HK-2 (cell line): ENCODE measurements around the gene OSBPL3.
A peak's percentile ranks its signal among the peaks of the same experiment; 100 is the strongest.

Source experiments
- DNase-seq: peaks from one replicate; pipeline ENCODE4 v3.0.0-alpha.2; 2018; ENCODE audit not compliant: unreplicated experiment

OSBPL3 gene

DNA sequence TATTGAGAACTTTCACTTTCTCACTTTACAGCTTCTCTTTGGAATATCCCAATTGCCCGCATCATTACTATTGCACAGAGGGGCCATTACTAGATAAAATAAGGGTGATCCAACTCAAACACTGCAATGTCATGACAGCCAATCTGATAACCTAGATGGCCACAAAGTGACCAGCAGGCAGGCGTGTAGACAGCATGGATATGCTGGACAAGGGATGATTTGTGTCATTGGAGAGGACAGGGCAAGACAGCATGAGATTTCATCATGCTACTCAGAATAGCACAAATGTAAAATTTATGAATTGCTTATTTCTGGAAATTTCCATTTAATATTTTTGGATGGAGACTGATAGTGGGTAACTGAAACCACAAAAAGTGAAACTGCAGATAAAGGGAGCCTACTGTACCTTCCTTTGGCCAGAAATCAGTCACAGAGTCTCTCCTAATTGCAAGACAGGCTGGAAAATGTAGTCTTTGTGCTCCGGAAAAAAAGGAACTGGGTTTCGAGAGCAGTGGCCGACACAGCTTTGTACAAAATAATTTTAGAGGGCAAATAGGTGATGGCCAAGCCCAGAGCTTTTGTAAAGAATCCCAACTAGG lies 216.6 kb downstream of the OSBPL3 start:
- no peak for DNase-seq

DNA sequence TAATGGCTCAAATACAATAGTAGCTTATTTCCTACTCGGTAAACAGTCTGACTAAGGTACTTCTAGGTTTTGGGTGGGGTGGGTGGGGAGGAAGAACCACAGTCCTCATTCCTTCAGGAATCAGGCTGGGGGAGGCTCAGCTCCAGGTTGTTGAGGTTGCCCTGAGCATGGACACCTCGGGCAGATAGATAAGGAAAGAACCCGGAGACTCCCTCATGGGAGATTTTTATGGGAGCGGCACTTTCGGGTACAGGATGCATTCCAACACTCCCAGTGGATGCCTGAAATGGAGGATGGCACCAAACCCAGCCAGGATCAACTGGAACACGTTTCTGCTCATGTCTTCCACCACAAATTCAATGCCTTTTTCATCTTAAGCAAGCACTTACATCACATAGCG lies 217.2 kb downstream of the OSBPL3 start:
- no peak for DNase-seq

DNA sequence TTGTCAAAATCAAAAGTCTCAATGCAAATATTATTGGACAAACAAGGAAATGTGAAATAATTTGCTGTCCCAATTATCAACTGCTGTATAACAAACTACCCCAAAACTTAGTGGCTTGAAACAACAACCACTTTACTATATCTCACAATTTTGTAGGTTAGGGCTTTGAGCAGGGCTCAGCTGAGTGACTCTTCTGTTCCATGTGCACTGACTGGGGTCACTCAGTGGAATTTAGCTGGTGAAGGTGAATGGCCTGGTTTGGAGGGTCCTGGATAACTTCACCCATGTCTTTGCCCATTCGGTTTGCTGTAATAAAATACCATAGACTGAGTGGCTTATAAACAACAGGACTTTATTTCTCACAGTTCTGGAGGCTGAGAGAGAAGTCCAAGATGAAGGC lies 219.0 kb downstream of the OSBPL3 start:
- no peak for DNase-seq

DNA sequence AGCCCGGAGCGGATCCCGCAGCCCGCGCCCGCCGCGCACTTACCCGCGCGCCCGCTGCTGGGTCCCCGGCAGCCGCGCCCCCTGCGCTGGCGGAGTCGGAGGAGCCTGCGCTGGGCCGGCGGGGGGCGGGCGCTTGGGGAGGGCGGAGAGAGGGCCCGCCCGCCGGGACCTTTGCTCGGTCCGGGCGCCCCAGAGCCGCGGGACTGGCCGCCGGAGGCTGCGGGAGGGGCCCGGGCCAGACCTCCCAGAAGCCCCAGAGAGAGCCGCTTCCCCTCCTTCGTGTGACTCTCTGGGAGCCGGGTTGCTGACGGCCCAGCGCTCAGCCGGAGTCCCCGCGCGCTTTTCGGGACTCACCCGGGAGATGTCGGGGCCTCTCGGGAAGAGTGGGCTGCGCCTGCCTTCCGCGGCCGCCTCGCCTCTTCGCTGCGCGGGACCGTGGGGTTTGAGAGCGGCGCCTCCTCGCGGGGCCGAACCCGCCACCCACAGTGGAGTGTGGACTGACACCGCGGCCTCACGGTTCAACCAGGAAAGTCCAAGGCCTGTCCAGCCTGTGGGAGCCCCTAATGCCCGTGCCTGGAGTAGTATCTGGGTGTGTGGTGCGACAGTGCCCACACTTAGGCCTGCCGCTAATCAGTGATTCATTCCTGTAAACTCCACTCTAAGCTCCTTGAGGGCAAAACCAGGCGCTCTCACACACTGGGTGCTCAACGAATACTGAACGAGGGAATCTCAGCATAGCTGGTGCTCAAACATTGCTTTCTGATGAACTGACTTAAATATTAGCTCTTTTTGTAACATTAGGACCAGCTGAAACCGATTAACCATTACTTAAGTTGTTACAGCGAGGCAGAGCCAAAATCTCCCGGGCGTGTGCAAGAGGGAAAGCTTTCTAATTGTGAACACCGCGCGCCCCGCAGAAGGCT lies 222.4 kb downstream of the OSBPL3 start, which contains the start of gene GSDME:
TSS of gene GSDME (minus strand) at position 112 of the 923 bp plus-strand sequence. CDS start 7,690 bp downstream, outside the sequence.
- DNase-seq: peak; percentile 79

DNA sequence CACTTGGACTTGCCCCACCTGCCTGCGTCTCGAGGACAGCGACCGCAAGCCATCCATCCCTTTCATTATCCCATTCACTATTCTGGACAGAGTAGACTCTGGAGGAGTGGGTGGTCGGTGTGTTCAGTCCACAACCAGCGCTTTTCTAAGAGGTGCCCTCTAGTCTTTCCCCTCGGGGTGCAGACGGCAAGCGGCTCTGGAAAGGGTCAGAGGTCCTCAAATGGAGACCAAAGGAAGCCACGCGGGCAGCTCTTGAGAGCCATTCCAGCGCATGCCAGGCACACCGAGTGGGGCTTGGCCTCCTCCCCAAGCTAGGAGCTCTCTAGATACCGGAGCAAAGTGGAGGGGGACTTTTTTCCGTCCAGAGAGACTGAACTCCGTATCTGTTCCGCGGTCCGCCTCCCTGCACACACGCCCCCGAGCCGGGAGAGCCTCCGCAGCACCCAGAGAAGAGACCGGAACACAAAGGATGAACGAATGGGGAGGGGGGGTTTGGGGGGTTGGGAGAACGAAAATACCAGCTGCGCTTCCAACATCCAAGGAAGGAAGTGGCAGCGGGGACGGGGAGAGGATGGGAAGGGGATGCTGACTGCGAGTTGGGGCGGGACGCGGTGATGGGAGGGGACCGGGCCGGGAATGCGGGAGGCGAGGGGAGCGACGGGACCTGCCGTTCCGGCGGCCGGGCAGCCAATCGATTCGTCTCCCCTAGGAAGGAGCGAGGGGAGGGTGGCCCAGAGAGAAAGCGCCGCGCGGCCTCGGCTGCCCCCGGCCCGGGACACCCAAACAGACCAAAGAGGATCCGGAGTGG lies 223.2 kb downstream of the OSBPL3 start:
- peak; percentile 75 for DNase-seq

DNA sequence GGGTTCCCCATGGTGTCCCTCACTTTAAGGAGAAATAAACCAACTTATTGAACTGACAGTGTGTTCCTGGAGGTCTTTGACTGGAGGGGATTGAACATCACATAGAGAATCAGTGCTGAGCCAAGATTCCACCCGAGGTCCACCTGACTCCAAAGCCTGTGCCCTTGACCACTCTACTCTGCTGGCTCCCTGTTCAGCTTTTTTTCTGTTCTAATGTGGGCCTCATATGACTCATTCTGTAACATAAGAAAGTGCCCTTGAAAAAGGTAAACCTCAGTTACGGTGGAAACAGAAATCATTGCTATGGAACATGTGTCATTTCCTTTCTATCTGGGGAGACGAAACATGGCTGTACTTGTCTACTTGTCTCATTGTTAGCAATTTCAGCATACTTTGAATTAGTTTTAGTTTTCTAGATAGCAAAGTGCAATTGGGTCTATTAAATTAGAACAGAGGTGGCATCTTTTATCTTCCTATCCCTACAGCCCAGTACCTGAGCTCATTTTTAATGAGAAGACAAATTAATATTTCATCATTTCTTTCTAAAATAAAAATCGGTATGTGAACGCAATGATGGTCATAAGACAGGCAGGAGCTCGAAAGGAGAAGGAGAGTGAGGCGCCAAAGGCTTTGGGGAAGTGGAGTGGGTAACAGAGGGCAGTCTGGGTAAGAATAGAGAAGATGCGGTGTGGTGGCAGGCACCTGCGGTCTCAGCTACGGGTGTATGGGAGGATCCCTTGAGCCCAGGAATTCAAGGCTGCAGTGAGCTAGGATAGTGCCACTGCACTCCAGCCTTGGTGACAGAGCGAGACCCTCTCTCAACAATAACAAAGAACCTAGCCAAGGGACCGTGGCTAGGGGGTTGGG lies 224.2 kb downstream of the OSBPL3 start:
- no peak for DNase-seq

DNA sequence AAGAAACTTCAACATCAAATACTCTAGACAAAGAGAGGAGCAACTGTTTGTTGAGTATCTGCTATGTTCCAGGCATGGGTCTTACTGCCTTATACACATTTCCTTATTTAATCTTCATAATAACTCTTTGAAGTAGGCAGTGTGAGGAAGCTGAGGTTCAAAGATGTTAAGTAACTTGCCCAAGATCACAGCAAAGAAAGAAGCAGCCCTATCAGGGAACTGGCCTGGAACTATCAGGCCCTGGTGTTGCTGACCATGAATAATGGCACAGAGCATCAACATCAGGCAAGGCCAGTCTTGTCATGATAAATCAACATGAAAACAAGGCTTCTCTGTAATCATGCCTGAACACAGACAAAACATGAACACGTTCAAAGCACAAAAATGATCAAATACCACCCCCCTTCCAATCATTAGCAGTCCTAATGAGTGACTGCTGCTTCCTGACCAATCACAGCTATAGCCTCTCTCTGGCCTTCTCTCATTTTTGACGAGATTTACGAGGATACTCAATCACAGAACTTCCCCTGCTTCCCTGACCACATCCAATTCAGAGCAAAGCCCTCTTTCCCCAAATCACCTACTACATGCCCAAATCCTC lies 225.0 kb downstream of the OSBPL3 start:
- DNase-seq: no peak

DNA sequence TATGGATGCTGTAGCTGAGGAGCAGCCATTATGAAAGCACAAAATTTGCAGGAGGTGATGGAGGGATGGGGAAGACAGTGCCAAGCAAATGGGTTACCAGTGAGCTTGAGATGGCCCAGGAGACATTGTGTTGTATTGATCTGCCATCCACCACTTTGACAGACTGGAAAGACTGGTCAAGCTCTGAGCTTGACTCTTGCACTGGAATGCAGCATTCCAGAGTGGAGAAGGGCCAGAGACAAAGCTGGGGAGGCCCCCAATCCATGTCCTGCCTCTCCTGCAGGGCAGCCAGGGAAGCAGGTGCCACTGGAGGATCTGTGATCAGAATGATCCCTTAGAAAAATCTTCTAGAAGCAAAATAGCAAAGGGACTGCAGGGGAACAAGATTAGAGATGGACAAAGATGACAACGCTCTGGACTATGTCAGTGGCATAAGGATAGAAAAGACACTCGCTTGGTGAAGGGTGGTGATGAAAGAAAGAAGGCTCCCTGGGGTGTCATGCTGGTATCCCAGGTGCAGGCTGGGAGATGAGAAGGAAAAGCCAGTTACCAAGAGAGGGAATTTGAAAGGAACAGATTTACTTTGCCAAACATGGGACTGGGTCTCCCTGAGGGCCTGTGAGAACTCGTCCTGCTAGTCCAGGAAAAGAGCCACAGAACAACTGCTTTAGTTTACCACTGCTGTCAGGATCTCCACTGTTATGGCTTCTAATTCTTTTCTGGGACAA lies 227.7 kb downstream of the OSBPL3 start:
- no peak for DNase-seq

DNA sequence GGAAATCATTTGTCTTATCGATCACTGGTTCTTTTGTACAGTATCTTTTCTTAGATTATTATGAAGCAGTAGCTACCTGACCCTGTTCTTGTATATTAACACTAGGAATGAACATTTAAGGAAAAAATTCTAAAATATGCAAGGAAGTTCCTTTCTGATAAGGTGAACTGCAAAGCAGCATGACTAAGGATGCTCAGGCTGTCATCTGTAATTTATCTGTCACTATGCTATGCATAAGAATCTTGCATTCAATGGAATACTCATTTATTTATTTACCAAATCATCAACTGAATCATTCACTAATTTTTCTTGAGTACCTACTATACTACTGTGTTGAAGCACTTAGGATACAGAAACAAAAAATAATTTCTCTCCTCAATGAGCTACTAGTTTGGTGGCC lies 228.5 kb downstream of the OSBPL3 start:
- no peak for DNase-seq

DNA sequence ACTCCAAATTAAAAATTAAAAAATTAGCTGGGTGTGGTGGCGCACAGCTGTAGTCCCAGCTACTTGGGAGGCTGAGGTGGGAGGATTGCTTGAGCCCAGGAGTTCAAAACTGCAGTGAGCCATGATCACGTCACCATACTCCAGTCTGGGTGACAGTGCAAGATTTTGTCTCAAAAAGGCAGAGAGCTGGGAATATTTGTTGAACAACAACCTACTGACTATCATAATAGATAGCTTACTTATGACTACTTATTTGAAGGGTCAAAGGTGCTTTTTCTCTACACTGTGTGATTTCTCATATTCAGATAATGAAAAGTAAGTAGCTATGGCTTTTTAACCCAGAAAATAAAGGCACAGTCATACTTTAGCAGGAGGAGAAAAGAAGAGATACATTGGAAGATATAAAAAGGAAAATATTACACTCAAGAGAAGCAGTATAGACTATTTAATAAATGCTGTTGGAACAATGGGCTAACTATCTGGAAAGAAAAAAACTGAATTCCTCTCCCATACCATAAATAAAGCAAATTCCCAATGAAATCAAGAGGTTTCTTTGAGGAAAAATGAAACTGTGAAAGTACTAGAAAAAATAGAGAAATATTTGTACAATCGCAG lies 229.4 kb downstream of the OSBPL3 start:
- no peak for DNase-seq

DNA sequence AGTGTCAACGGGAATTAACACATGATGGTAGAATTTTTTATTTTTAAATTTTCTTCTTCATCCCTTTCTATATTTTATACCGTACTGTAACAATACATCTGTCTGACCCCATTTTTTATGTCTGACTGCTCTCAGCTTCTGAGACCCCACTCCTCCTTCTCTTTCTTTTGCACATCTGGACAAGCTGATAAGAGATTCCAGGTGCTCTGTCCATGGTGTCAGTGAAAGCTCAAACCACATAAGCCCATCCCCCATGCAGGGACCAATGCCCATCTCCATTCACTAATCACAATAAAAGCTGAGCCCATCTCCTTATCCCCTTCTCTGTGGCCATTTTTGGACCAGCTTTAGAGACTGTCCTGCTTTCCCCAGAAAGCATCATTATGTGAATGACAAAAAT lies 231.5 kb downstream of the OSBPL3 start:
- no peak for DNase-seq
